Psoas muscle (tissue), 8 donors: ENCODE results near the gene EID2B. TPM values are rescaled to one million over a fixed set of nuclear protein-coding genes. Genes with fewer than 3 reads are reported as not detected.

Experiments used
- ATAC-seq, 4 donors: fragments of 200-7000 bp; cut with Tn5 transposase; one replicate each; pipeline ENCODE4 v1.9.1; 2020; ENCODE audit warnings: moderate library complexity in 3 of 4, mild to moderate bottlenecking in 2 of 4
- DNase-seq, 2 donors: peaks; one replicate each; pipeline ENCODE4 v3.0.0-alpha.2; 2020
- H3K27ac ChIP-seq: fragments of 200-600 bp; one replicate; pipeline ENCODE4 v1.8.0; 2022
- H3K27me3 ChIP-seq, 3 donors: fragments of 200-600 bp in 1 of 3; one replicate each; pipeline versions ENCODE4 v1.6.1 to v1.8.0; 2013 to 2022; ENCODE audit warnings: low read length in 2 of 3, mild to moderate bottlenecking in 2 of 3, moderate library complexity in 1 of 3; ENCODE audit not compliant: insufficient read depth in 3 of 3
- H3K36me3 ChIP-seq, 2 donors: fragments of 200-600 bp in 1 of 2; one replicate each; pipeline versions ENCODE4 v1.6.1 to v1.8.0; 2013 to 2022; ENCODE audit warnings: low read depth in 1 of 2, mild to moderate bottlenecking in 1 of 2, moderate library complexity in 1 of 2; ENCODE audit not compliant: insufficient read depth in 1 of 2
- H3K4me1 ChIP-seq: fragments of 200-600 bp; one replicate; pipeline ENCODE4 v1.8.0; 2022
- H3K4me3 ChIP-seq: fragments of 200-600 bp; one replicate; pipeline ENCODE4 v1.8.0; 2022; ENCODE audit warnings: mild to moderate bottlenecking
- H3K9me3 ChIP-seq: fragments of 200-600 bp; one replicate; pipeline ENCODE4 v1.8.0; 2022
- CTCF ChIP-seq: fragments of 200-600 bp; IDR thresholded peaks from one replicate; pipeline ENCODE4 v1.8.0; 2022; ENCODE audit warnings: antibody characterized with exemption
- WGBS, 3 donors: extraction: QIAGEN DNeasy Blood & Tissue Kit; methylation state at CpG; one replicate each; pipeline versions ENCODE4 v1.1.6 to v1.1.7; 2013; 5-methylcytosine and 5-hydroxymethylcytosine counted together
- intact Hi-C, 2 donors: fragments of 100-400 bp; cut with DNase I; formaldehyde crosslinking; loops; one replicate each; pipeline versions ENCODE4 v1.11.0 to v1.14.2; 2022
- polyA plus RNA-seq, 3 donors: library from polyadenylated mRNA; stranded (reverse); fragments of 200-250 nt; gene quantifications; one replicate each; pipeline ENCODE4 v1.2.3, GENCODE V29; 2013
- total RNA-seq, 4 donors: library from RNA; stranded (reverse); fragmentation: NEBNext Ultra II Directional in 2 of 4; extraction: Animal tissue kit (Norgen Biotek cat#: 25700) in 2 of 4; gene quantifications; one replicate each; pipeline versions ENCODE4 v1.2.1 to v1.2.4, GENCODE V29; 2021 to 2023
- donor health status: healthy with polysubstance abuse.
- donor health status: DM: no; HTN: no; CAD: no; lungs with moderate emphysema.
- donor health status: Bipolar disorder and iron deficiency.
- donor health status: healthy.
- donor health status: DM: yes; HTN: yes; CAD: no.
- donor health status: DM: no; HTN: no; CAD: no.
- donor health status: DM: no; HTN: no; CAD: no.
- donor health status: DM: yes; HTN: yes; CAD: no.

EID2B gene
- total and polyA plus RNA-seq, 7 donors, result 0.71 to 9.0 (median 1.7) TPM

GRCh38 chr19:39544911-39545310 is 12.3 kb upstream of the EID2B start:
- WGBS, 3 donors, result 48 to 59% (median 52%) methylated on average over 1 of the region's 1 CpG

GRCh38 chr19:39544226-39544903 is 11.7 kb upstream of the EID2B start:
- H3K27me3 ChIP-seq, result no peaks in the 10 kb centered on the region
- H3K27ac ChIP-seq, result no peak overlapping the region
- peaks cover 5% of the 10 kb centered on the region for H3K4me1 ChIP-seq
- no peak for TF ChIP-seq CTCF
- H3K4me3 ChIP-seq, result no peak overlapping the region
- intact Hi-C loops, result no loop called here
- DNase-seq (no peak), ATAC-seq (no peak)
- WGBS, 3 donors, result 83 to 88% (median 84%) methylated on average over 7 of the region's 7 CpGs
- H3K36me3 ChIP-seq, result no peaks in the 10 kb centered on the region
- no peaks in the 10 kb centered on the region for H3K9me3 ChIP-seq

More at GRCh38 chr19:39544911-39545310, 12.3 kb upstream of the EID2B start:
- Histone ChIP-seq H3K27me3 (no peaks in the 10 kb centered on the region), H3K4me3 (no peak overlapping the region), H3K27ac (no peak overlapping the region), H3K36me3 (no peaks in the 10 kb centered on the region), H3K9me3 (no peaks in the 10 kb centered on the region), H3K4me1 (peaks cover 5% of the 10 kb centered on the region)
- DNase-seq (no peak), ATAC-seq (no peak)
- intact Hi-C loops, result no loop called here
- no peak for TF ChIP-seq CTCF

GRCh38 chr19:39543477-39543857 is 10.8 kb upstream of the EID2B start:
- TF ChIP-seq CTCF, result no peak
- WGBS, 3 donors, result 84 to 89% (median 87%) methylated on average over 3 of the region's 3 CpGs
- Histone ChIP-seq H3K4me3 (no peak overlapping the region), H3K4me1 (peaks cover 13% of the 10 kb centered on the region), H3K27ac (no peak overlapping the region), H3K36me3 (no peaks in the 10 kb centered on the region), H3K27me3 (no peaks in the 10 kb centered on the region), H3K9me3 (no peaks in the 10 kb centered on the region)
- no peak for ATAC-seq
- no peak for DNase-seq
- intact Hi-C loops, result no loop called here

GRCh38 chr19:39542206-39542605 is 9.6 kb upstream of the EID2B start:
- ATAC-seq (no peak), DNase-seq (no peak)
- H3K9me3 ChIP-seq, result no peaks in the 10 kb centered on the region
- no peak overlapping the region for H3K4me3 ChIP-seq
- no peak for TF ChIP-seq CTCF
- WGBS, 3 donors, result 59 to 68% (median 68%) methylated on average over 2 of the region's 2 CpGs
- intact Hi-C loops, result no loop called here
- H3K27me3 ChIP-seq, result no peaks in the 10 kb centered on the region
- no peak overlapping the region for H3K27ac ChIP-seq
- H3K36me3 ChIP-seq, result no peaks in the 10 kb centered on the region
- H3K4me1 ChIP-seq, result peaks cover 21% of the 10 kb centered on the region

- DNase-seq (no peak), ATAC-seq (no peak)
- peaks cover 21% of the 10 kb centered on the region for H3K4me1 ChIP-seq
- intact Hi-C loops, result no loop called here
- no peak for TF ChIP-seq CTCF
- H3K27ac ChIP-seq, result no peak overlapping the region
- H3K36me3 ChIP-seq, result no peaks in the 10 kb centered on the region
- 3 to 6% (median 3%) methylated on average over 10 of the region's 10 CpGs for WGBS, 3 donors
- H3K4me3 ChIP-seq, result peak overlapping the region; percentile 92
- H3K9me3 ChIP-seq, result no peaks in the 10 kb centered on the region
- H3K27me3 ChIP-seq, result no peaks in the 10 kb centered on the region
Observed at GRCh38 chr19:39540333-39540673, 7.7 kb upstream of the EID2B start.
